ENCODE measurements around the gene TSPAN5. TPM values are rescaled to one million over a fixed set of nuclear protein-coding genes. Genes with fewer than 3 reads are reported as not detected.
"Not testable (repeated sequence)": the region's sequence is repeated elsewhere in the genome, so short reads cannot be mapped to it uniquely, and the experiment has no call there.

TSPAN5 gene
- total RNA-seq, result 1.4 TPM
- long read RNA-seq, result 0 reads

GRCh38 chr4:98658287-98659105 is at the start of gene TSPAN5:
TSPAN5 (minus strand) TSS chr4:98658611.
- no peak for DNase-seq (ENCODE audit: low spot score)

- no peak for DNase-seq (ENCODE audit: low spot score)
Measured at GRCh38 chr4:98706935-98707334, 48.5 kb upstream of the TSPAN5 start.

- no peak for DNase-seq (ENCODE audit: low spot score)
Measured at GRCh38 chr4:98706200-98706813, 47.9 kb upstream of the TSPAN5 start.

- not testable (repeated sequence) for DNase-seq (ENCODE audit: low spot score)
Measured at GRCh38 chr4:98705586-98705985, 47.2 kb upstream of the TSPAN5 start.

GRCh38 chr4:98700656-98701055 is 42.2 kb upstream of the TSPAN5 start:
- DNase-seq (ENCODE audit: low spot score), result no peak

- no peak for DNase-seq (ENCODE audit: low spot score)
Measured at GRCh38 chr4:98694076-98694475, 35.7 kb upstream of the TSPAN5 start.

- DNase-seq (ENCODE audit: low spot score), result no peak
Measured at GRCh38 chr4:98692411-98692810, 34.0 kb upstream of the TSPAN5 start.

GRCh38 chr4:98691588-98691987 is 33.2 kb upstream of the TSPAN5 start:
- DNase-seq (ENCODE audit: low spot score), result no peak

GRCh38 chr4:98689507-98690174 is 31.2 kb upstream of the TSPAN5 start:
- no peak for DNase-seq (ENCODE audit: low spot score)

- DNase-seq (ENCODE audit: low spot score), result no peak
Measured at GRCh38 chr4:98688411-98689290, 30.2 kb upstream of the TSPAN5 start.

- no peak for DNase-seq (ENCODE audit: low spot score)
Measured at GRCh38 chr4:98687876-98688275, 29.5 kb upstream of the TSPAN5 start.

GRCh38 chr4:98686847-98687246 is 28.4 kb upstream of the TSPAN5 start:
- DNase-seq (ENCODE audit: low spot score), result no peak

- DNase-seq (ENCODE audit: low spot score), result no peak
Measured at GRCh38 chr4:98686043-98686707, 27.8 kb upstream of the TSPAN5 start.

- no peak for DNase-seq (ENCODE audit: low spot score)
Measured at GRCh38 chr4:98685225-98686042, 27.0 kb upstream of the TSPAN5 start.

- DNase-seq (ENCODE audit: low spot score), result no peak
Measured at GRCh38 chr4:98682719-98683118, 24.3 kb upstream of the TSPAN5 start.

GRCh38 chr4:98680806-98681205 is 22.4 kb upstream of the TSPAN5 start:
- no peak for DNase-seq (ENCODE audit: low spot score)

GRCh38 chr4:98679738-98680137 is 21.3 kb upstream of the TSPAN5 start:
- no peak for DNase-seq (ENCODE audit: low spot score)

- no peak for DNase-seq (ENCODE audit: low spot score)
Measured at GRCh38 chr4:98677799-98678198, 19.4 kb upstream of the TSPAN5 start.

GRCh38 chr4:98674404-98675173 is 16.2 kb upstream of the TSPAN5 start:
- no peak for DNase-seq (ENCODE audit: low spot score)
